Measurements from ENCODE around the gene TMED4.

The TMED4 gene

DNA sequence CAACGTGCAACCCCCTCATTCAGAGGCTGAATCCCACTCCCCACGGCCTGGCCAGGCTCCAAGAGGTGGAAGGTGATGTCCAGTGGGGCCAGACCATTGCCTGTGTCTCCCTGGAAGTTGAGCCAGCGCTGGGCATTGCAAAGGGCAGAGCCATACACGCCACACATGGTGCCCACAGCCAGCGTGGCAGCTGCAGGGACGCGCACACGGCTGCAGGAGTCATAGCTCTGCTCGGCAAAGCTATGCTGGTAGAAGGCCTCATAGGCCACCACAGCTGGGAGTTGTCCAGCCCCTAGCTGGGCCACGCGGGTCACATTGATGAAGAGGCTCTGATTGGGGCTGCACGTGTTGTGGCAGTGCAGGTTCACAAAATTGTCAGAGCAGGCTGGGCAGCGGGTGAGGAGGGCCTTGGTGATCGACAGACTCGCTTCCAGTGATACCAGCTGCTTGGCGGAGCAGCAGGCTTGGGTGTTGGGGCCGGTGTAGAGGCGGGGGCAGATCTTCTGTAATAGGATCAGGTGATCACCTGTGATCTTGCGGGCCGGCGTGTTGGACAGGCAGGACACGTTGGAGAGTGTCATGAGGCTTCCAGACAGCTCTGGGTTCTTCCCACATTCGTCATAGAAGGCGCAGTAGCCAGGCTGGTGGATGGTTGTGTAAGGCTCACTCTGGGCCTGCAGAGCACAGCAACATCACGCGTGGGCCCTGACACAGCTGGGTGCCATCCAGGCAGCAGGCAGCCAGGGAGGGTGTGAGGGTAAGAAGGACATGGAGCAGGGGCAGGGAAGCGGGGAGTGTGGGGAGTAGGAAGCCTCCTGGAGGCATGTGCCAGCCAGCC lies 42.1 kb downstream of the TMED4 start:
- DNase-seq = no peak

DNA sequence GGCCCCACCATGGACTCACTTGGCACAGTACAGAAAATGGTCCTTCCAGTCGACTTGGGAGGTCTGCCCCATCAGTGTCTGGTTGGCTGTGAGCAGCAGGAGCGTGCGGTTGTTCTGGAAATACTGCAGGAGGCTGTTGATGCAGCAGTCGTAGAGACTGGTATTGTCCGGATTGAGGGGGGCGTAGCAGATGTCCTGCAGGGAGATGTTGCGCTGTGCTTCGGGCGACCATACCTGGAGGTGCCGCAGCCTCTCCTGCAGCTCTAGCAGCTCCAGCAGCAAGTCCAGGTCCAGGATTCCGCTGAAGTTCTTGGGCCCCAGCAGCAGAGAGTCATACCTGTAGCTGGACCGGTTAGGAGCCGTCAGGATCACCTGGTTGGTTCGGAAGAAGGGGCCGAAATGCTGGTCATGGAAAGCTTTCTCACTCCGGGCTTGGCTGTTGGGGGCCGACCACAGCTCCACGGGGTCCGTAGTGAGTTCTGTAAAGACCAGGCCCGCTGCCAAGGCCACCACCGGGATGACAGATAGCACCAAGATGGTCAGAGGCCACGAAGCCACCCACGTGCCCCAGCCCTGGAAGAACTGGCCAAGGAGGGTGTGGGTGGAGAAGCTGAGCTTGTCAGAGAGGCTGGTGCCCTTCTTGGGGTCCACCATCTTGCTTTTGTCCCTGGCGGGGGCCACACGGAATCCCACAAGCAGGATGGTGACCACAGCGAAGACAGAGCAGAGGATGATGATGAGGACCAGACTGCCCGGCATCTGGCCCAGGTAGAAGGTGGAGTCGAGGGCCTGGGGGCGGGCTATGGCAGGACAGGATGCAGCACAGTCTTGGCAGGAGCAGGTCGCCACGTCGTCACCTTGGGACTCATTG lies 43.0 kb downstream of the TMED4 start:
- no peak for DNase-seq

- DNase-seq = no peak
Observed at GRCh38 chr7:44538093-44538797, 43.8 kb downstream of the TMED4 start.

GRCh38 chr7:44537442-44537841 lies 44.6 kb downstream of the TMED4 start:
- DNase-seq = no peak

GRCh38 chr7:44536090-44536489 lies 45.9 kb downstream of the TMED4 start:
- no peak for DNase-seq

DNA sequence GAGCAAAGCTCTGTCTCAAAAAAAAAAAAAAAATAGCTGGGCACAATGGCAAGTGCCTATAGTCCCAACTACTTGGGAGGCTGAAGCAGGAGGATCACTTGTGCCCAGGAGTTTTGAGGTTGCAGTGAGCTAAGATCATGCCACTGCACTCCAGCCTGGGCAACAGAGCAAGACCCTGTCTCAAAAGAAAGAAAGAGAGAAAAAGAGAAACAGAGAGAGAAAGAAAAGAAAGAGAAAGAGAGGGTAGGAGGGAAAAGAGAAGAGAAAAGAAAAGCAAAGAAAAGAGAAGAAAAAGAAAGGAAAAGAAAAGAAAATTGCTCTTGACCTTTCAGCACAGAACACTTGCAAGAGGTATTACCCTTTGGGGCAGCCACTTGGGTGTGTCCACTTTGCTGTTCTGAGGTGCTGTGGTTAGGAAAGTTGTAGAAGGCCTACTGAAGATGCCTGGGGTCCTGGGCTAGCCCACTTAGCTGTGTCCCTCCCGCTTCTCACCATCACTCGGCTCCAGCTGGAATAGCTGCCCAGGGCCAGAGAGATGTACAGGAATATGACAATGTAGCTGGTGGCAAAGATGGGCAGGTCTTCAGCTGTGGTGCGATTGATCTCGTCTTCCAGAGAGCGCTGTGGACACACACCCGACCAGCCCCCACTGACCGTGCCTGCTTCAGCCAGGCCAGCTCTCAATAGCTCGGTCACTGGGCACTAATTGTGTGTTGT lies 46.5 kb downstream of the TMED4 start:
- no peak for DNase-seq

- DNase-seq = peak; percentile 29 to 38
Observed at GRCh38 chr7:44534501-44534900, 47.5 kb downstream of the TMED4 start.

- DNase-seq = no peak
Observed at GRCh38 chr7:44534087-44534486, 47.9 kb downstream of the TMED4 start.

- no peak for DNase-seq
Observed at GRCh38 chr7:44533301-44534055, 48.6 kb downstream of the TMED4 start.

- no peak for DNase-seq
Observed at GRCh38 chr7:44531421-44532380, 50.3 kb downstream of the TMED4 start.

GRCh38 chr7:44530990-44531389 lies 51.0 kb downstream of the TMED4 start:
- no peak for DNase-seq

Measured in SW 1271 (cell line).